CD4-positive, alpha-beta T cell treated with Interleukin-15 for 1 hour (primary cell): ENCODE measurements around the gene DDX11.
"Not testable (repeated sequence)": the region's sequence is repeated elsewhere in the genome, so short reads cannot be mapped to it uniquely, and the experiment has no call there.

Source experiments
- DNase-seq: peaks from one replicate; pipeline ENCODE4 v3.0.0-alpha.2; 2020

The DDX11 gene

DNA sequence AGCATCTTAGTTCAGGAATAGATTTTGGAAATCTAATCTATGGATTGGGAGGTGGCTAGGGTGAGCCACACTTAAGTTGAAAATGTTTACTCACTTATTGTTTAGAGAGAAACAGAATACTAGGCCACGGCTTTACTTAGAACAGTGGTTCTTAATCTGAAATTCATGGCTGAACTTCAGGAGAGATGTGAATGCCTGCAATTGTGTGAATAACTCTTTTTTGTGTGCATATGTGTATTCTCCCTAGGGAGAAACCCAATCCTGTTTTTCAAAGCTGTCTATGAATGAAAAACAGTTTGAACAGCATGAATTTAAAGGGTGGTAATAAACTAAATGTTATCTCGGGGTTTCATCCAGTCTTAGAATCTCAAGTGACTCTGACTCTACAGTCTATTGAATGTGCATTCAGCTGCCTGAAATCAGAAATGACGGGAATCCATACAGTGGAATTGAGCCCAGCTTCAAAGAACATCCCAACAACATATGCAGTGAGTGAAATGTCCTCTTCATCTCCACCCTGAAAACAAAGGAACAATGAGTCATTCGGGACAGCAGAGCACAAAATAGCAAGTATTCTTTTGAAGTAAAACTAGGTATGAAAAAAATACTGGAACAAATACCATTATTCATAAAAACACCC lies 53.7 kb downstream of the DDX11 start:
- not testable (repeated sequence) for DNase-seq

- not testable (repeated sequence) for DNase-seq
These were observed 62.9 kb downstream of the DDX11 start for GRCh38 chr12:31136581-31136980.

DNA sequence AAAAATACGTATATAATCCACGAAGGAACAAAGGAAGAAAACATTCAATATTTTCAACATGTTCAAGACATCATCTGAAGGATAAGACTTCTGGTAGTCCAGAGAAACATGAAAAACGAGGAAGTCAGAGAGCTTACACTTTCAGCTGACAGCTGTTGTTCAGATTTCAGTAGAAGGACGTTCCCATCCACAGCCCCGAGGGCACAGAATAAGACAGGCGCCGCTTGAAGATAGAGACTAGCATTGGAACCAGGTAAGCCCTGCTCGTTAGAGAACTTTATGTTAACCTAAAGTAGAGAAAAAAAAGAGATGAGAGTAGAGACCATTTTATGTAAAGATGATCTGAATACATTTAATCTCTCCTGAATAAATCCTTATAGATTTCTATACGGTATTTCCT lies 71.1 kb downstream of the DDX11 start:
- not testable (repeated sequence) for DNase-seq

DNA sequence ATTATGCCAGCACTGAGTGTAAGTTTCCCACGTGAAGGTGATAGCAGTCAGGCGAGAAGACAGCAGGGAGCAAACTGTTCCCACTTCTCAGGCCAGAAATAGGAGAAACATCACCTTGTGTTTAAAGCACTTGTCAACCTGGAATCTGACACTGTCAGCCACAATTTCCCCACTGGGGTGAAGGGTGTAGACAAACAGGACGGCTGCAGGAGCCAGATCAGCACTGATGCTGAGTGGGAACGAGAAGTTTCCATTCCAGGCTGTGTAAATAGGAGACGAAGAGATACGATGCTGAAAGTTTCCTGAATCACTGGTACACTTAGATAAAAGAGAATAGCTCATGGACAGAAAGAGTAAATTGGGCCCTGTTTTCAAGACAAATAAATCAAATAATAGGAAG lies 71.6 kb downstream of the DDX11 start:
- DNase-seq: not testable (repeated sequence)

- DNase-seq: not testable (repeated sequence)
These were observed 73.8 kb downstream of the DDX11 start for GRCh38 chr12:31147415-31147814.

DNA sequence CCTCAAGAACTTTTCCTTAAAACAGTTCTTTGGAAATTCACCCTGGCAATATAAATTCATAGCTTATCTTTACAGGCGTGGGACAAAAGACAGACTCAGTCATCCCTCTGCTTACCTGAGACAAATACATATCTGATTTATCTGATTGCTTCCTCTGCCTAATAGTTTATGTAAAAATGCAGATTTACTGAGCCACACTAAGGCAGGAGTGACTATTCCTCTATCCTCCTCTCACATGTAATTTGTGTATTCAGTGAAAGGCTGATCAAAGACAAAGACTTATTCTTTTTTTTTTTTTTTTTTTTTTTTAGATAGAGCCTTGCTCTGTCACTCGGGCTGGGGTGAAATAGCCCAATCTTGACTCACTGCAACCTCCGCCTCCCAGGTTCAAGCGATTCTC lies 77.1 kb downstream of the DDX11 start:
- DNase-seq: not testable (repeated sequence)
